Measurements from ENCODE around the gene TFCP2L1. TPM values are rescaled to one million over a fixed set of nuclear protein-coding genes. Genes with fewer than 3 reads are reported as not detected.
A peak's percentile ranks its signal among the peaks of the same experiment; 100 is the strongest.

The TFCP2L1 gene
- total RNA-seq, 4 donors from 2014 or later, result 18.3 to 75.8 (median 49.3) TPM

DNA sequence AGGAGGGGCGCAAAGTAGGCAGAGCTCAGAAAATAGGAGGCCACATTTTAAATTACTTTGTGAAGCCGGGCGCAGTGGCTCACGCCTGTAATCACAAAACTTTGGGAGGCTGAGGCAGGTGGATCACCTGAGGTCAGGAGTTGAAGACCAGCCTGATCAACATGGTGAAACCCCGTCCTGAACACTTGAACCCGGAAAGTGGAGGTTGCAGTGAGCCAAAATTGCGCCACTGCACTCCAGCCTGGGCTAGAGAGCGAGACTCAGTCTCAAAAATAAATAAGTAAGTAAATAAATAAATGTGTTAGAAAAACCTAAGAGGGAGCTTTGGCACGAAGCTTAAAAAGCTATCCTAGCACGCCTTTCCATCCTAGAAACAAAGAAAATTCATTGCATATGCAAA is 105.5 kb downstream of the TFCP2L1 start:
- TF ChIP-seq POLR2A (IDR thresholded peaks at IDR 0.05) (no peak), CTCF (IDR thresholded peaks at IDR 0.05) (no peak)
- intact Hi-C loops (cut with DNase I; ENCODE audit: low total_unique reads), result no loop called here
- WGBS, 2 donors, result 93 to 95% methylated on average over 10 of the region's 10 CpGs
- DNase-seq (ENCODE audit: low spot score in 2 of 2), result peak in 1 of 2 donors; percentile 68
- no peak overlapping the region for H3K4me3 ChIP-seq (ENCODE audit: low read depth, poor library complexity, severe bottlenecking)

GRCh38 chr2:121178730-121179129 is 106.3 kb downstream of the TFCP2L1 start:
- intact Hi-C loops (cut with DNase I; ENCODE audit: low total_unique reads), result no loop called here
- 84 to 89% methylated on average over 11 of the region's 11 CpGs for WGBS, 2 donors
- peak in 1 of 2 donors; percentile 28 for DNase-seq (ENCODE audit: low spot score in 2 of 2)
- no peak for TF ChIP-seq POLR2A (IDR thresholded peaks at IDR 0.05)
- TF ChIP-seq CTCF (IDR thresholded peaks at IDR 0.05), result no peak
- H3K4me3 ChIP-seq (ENCODE audit: low read depth, poor library complexity, severe bottlenecking), result no peak overlapping the region

GRCh38 chr2:121177896-121178295 is 107.1 kb downstream of the TFCP2L1 start:
- no peak overlapping the region for H3K4me3 ChIP-seq (ENCODE audit: low read depth, poor library complexity, severe bottlenecking)

DNA sequence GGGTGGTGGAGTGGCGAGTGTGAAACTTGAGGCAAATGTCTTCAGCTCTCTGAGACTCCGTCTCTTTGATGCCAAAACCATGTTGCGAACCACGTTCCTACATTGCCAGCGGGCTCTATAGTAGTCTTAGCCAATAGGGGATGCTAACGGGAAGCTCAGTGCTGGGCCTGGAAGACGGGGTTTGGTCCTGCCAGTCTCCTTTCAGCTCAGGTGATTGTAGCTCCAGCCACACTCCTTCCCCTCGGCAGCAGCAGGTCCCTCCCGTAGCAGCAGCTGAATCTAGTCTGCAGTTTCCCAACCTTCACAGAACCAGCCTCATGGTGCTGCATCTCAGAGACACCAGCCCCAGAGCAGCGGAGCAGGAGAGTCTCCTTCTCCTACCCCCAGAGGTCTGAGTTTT is 109.7 kb downstream of the TFCP2L1 start:
- DNase-seq (ENCODE audit: low spot score in 2 of 2), result no peak
- 35 to 54% methylated on average over 10 of the region's 10 CpGs for WGBS, 2 donors
- no peak overlapping the region for H3K4me3 ChIP-seq (ENCODE audit: low read depth, poor library complexity, severe bottlenecking)
- intact Hi-C loops (cut with DNase I; ENCODE audit: low total_unique reads), result no loop called here
- TF ChIP-seq POLR2A (IDR thresholded peaks at IDR 0.05) (no peak), CTCF (IDR thresholded peaks at IDR 0.05) (no peak)

More at GRCh38 chr2:121177896-121178295, 107.1 kb downstream of the TFCP2L1 start:
- WGBS, 2 donors, result 72 to 79% methylated on average over 1 of the region's 1 CpG
- TF ChIP-seq CTCF (IDR thresholded peaks at IDR 0.05), result no peak
- no peak for TF ChIP-seq POLR2A (IDR thresholded peaks at IDR 0.05)
- intact Hi-C loops (cut with DNase I; ENCODE audit: low total_unique reads), result no loop called here
- DNase-seq (ENCODE audit: low spot score in 2 of 2), result peak in 1 of 2 donors; percentile 7

DNA sequence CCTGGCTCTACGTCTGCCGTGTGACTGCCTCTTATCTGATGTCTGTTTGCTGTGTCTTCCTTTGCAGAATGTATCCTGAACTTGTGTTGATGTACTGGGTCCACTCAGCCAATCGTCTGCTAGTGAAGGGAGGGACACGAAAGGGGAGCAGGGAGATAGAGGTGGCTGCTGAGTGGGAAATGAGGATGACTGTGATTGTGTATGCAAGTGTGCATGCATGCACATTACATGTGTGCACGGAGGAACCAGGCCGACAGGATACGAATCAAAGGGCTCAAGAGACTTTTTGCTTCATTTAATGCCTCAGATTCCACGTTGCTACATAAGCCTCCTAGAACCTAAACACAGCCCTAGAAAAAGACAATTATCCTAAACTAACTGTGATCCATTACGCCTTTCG is 111.2 kb downstream of the TFCP2L1 start:
- no peak overlapping the region for H3K4me3 ChIP-seq (ENCODE audit: low read depth, poor library complexity, severe bottlenecking)
- no peak for TF ChIP-seq POLR2A (IDR thresholded peaks at IDR 0.05)
- TF ChIP-seq CTCF (IDR thresholded peaks at IDR 0.05), result no peak
- peak in 1 of 2 donors; percentile 58 for DNase-seq (ENCODE audit: low spot score in 2 of 2)
- intact Hi-C loops (cut with DNase I; ENCODE audit: low total_unique reads), result no loop called here
- WGBS, 2 donors, result 79 to 81% methylated on average over 10 of the region's 10 CpGs

DNA sequence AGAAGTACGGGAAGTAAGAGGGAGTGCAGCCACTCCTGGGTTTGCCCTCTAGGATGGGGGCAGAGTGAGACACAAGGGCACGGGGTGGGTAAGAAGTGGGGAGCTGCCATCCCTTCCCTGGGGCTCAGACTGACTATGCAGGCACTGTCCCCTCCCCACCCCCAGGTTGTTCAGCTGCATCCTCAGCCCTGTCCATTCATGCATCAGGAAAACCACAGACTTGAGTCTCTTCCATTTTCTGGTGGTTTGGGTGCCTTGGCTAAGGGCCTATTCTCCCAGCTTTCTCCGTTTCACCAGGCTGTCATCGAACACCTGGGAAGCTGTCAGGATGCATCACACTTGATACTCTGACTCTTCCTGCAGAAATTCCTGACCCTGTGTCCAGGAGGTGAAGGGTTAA is 111.9 kb downstream of the TFCP2L1 start:
- 37 to 38% methylated on average over 4 of the region's 4 CpGs for WGBS, 2 donors
- no peak overlapping the region for H3K4me3 ChIP-seq (ENCODE audit: low read depth, poor library complexity, severe bottlenecking)
- peak in 1 of 2 donors; percentile 80 for DNase-seq (ENCODE audit: low spot score in 2 of 2)
- intact Hi-C loops (cut with DNase I; ENCODE audit: low total_unique reads), result no loop called here
- TF ChIP-seq CTCF (IDR thresholded peaks at IDR 0.05) (no peak), POLR2A (IDR thresholded peaks at IDR 0.05) (no peak)
